ENCODE data around the gene NFIB.

DNA sequence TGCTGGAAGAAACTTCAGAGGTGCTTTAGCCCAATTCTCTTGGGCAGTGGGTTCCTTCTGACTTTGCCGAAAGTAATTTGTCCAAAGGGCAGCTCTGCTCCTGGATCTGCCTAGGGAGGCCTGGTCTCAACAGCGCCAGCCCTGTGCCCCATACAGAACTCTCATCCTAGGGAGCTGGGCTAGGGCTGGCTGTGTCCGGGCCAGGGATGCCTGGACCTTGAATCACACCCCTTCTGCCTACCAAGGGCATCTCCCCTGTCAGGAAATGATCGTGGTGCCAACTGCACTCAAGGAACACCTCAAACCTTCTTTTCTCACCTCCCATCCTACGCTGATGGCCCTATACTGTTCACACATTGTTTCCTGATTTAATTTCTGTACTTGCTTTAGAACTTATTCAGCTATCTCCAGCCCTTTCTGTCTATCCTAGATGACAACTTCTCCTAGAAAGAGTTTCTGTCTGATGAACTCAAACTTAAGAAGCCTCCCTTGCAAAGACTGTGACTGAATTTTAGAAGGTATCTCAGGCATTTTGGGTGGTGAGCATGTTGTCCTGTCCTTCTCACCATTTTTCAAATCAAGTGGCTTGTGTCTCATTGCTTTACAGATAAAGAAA lies 37.4 kb upstream of the NFIB start:
- TF ChIP-seq SP2 (IDR thresholded peaks at IDR 0.05; ENCODE audit: low read length): no peak
- no peak for TF ChIP-seq SAP30 (IDR thresholded peaks at IDR 0.05; ENCODE audit: insufficient read depth, insufficient replicate concordance, low read length)
- no peak for TF ChIP-seq HDAC6 (IDR thresholded peaks at IDR 0.05; ENCODE audit: low read depth, low read length)
- TF ChIP-seq ZNF274 (IDR thresholded peaks at IDR 0.05; ENCODE audit: borderline replicate concordance, extremely low read depth, low read length): no peak
